ENCODE measurements around the gene WASF1.

DNA sequence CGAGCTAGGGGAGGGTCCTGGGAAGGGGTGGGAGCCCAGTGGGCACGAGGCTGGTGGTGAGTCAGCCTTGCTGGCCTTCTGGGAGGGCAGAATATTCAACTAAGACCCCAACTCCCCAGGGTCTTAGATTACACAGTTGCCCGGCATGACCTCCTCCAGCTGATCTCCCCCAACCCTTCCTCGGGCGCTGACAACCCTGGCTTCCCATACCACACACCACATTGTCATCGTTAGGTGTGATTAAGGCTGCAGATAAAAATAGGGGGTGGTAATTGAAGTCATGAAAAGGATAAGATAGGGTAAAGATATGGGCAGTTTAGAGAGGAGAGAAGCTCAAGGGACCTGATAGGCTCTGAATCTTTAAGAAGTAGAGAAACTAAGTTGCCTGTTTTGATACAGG is 11.3 kb upstream of the WASF1 start:
- TF ChIP-seq, protein P1, sequence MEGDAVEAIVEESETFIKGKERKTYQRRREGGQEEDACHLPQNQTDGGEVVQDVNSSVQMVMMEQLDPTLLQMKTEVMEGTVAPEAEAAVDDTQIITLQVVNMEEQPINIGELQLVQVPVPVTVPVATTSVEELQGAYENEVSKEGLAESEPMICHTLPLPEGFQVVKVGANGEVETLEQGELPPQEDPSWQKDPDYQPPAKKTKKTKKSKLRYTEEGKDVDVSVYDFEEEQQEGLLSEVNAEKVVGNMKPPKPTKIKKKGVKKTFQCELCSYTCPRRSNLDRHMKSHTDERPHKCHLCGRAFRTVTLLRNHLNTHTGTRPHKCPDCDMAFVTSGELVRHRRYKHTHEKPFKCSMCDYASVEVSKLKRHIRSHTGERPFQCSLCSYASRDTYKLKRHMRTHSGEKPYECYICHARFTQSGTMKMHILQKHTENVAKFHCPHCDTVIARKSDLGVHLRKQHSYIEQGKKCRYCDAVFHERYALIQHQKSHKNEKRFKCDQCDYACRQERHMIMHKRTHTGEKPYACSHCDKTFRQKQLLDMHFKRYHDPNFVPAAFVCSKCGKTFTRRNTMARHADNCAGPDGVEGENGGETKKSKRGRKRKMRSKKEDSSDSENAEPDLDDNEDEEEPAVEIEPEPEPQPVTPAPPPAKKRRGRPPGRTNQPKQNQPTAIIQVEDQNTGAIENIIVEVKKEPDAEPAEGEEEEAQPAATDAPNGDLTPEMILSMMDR (IDR thresholded peaks at IDR 0.05), result no peak
- TF ChIP-seq POLR2A (IDR thresholded peaks at IDR 0.05), result no peak

Measured in tibial nerve (tissue), 3 donors.